CD4-positive, alpha-beta T cell treated with Interleukin-2 at 100 ng/mL for 4 hours (primary cell): Measurements from ENCODE around the gene TMTC1.

Experiments used
- DNase-seq: peaks from one replicate; pipeline ENCODE4 v3.0.0-alpha.2; 2020; ENCODE audit warnings: low spot score

TMTC1 gene

GRCh38 chr12:29780084-29780483 lies 3.7 kb downstream of the TMTC1 start:
- DNase-seq, result no peak

- DNase-seq, result no peak
These were observed 5.2 kb downstream of the TMTC1 start for GRCh38 chr12:29778531-29778930.

- DNase-seq, result no peak
These were observed 10.7 kb downstream of the TMTC1 start for GRCh38 chr12:29773076-29773475.

- DNase-seq, result no peak
These were observed 12.0 kb downstream of the TMTC1 start for GRCh38 chr12:29771786-29772185.

GRCh38 chr12:29771165-29771564 lies 12.6 kb downstream of the TMTC1 start:
- no peak for DNase-seq

GRCh38 chr12:29769162-29769858 lies 14.4 kb downstream of the TMTC1 start:
- DNase-seq, result no peak

GRCh38 chr12:29768372-29768771 lies 15.4 kb downstream of the TMTC1 start:
- no peak for DNase-seq

GRCh38 chr12:29763301-29763683 lies 20.4 kb downstream of the TMTC1 start:
- no peak for DNase-seq

GRCh38 chr12:29762637-29763300 lies 21.0 kb downstream of the TMTC1 start:
- DNase-seq, result no peak

- no peak for DNase-seq
These were observed 23.8 kb downstream of the TMTC1 start for GRCh38 chr12:29759950-29760349.

GRCh38 chr12:29756741-29757390 lies 26.9 kb downstream of the TMTC1 start:
- DNase-seq, result no peak

GRCh38 chr12:29754235-29755189 lies 29.2 kb downstream of the TMTC1 start:
- no peak for DNase-seq

- DNase-seq, result no peak
These were observed 31.6 kb downstream of the TMTC1 start for GRCh38 chr12:29752121-29752520.

GRCh38 chr12:29751676-29752075 lies 32.1 kb downstream of the TMTC1 start:
- DNase-seq, result no peak

- no peak for DNase-seq
These were observed 32.9 kb downstream of the TMTC1 start for GRCh38 chr12:29750928-29751220.

- no peak for DNase-seq
These were observed 33.4 kb downstream of the TMTC1 start for GRCh38 chr12:29750131-29750927.

GRCh38 chr12:29744365-29744764 lies 39.4 kb downstream of the TMTC1 start:
- no peak for DNase-seq

- no peak for DNase-seq
These were observed 39.9 kb downstream of the TMTC1 start for GRCh38 chr12:29743801-29744200.

GRCh38 chr12:29743077-29743476 lies 40.7 kb downstream of the TMTC1 start:
- no peak for DNase-seq

GRCh38 chr12:29742646-29743045 lies 41.1 kb downstream of the TMTC1 start:
- DNase-seq, result no peak
